NT2/D1 (cell line): ENCODE results near the gene ZNF366.
A peak's percentile ranks its signal among the peaks of the same experiment; 100 is the strongest.

Experiments
- DNase-seq: peaks from one replicate; pipeline ENCODE4 v3.0.0-alpha.2; 2011; ENCODE audit warnings: low read depth, low spot score
- H3K27me3 ChIP-seq: 2 replicates; pipeline ENCODE4 v1.6.0; 2011; ENCODE audit warnings: mild to moderate bottlenecking; ENCODE audit not compliant: insufficient read length, insufficient read depth
- H3K36me3 ChIP-seq: 2 replicates; pipeline ENCODE4 v1.6.1; 2011; ENCODE audit warnings: mild to moderate bottlenecking, low read length, mixed read lengths; ENCODE audit not compliant: insufficient read depth, insufficient read length
- H3K4me1 ChIP-seq: 2 replicates; pipeline ENCODE4 v1.5.1; 2011; ENCODE audit not compliant: insufficient read depth, insufficient read length
- H3K4me3 ChIP-seq: 2 replicates; pipeline ENCODE4 v1.5.1; 2011; ENCODE audit warnings: low read depth; ENCODE audit not compliant: insufficient read length
- H3K9ac ChIP-seq: 2 replicates; pipeline ENCODE4 v1.6.0; 2011; ENCODE audit warnings: low read depth; ENCODE audit not compliant: insufficient read length
- H3K9me3 ChIP-seq: 2 replicates; pipeline ENCODE4 v1.5.1; 2011; ENCODE audit warnings: mild to moderate bottlenecking, low read length; ENCODE audit not compliant: insufficient read depth
- SUZ12 ChIP-seq: IDR thresholded peaks from 2 replicates; pipeline ENCODE4 v1.6.1; 2011; ENCODE audit not compliant: insufficient read length, insufficient read depth; ENCODE audit errors: extremely low read depth
- YY1 ChIP-seq: IDR thresholded peaks from 2 replicates; pipeline ENCODE4 v1.6.1; 2011; ENCODE audit not compliant: insufficient read length, insufficient read depth
- ZNF274 ChIP-seq: IDR thresholded peaks from 2 replicates; pipeline ENCODE4 v1.6.1; 2011; ENCODE audit warnings: mild to moderate bottlenecking, low read depth, low read length

ZNF366 gene, protein sequence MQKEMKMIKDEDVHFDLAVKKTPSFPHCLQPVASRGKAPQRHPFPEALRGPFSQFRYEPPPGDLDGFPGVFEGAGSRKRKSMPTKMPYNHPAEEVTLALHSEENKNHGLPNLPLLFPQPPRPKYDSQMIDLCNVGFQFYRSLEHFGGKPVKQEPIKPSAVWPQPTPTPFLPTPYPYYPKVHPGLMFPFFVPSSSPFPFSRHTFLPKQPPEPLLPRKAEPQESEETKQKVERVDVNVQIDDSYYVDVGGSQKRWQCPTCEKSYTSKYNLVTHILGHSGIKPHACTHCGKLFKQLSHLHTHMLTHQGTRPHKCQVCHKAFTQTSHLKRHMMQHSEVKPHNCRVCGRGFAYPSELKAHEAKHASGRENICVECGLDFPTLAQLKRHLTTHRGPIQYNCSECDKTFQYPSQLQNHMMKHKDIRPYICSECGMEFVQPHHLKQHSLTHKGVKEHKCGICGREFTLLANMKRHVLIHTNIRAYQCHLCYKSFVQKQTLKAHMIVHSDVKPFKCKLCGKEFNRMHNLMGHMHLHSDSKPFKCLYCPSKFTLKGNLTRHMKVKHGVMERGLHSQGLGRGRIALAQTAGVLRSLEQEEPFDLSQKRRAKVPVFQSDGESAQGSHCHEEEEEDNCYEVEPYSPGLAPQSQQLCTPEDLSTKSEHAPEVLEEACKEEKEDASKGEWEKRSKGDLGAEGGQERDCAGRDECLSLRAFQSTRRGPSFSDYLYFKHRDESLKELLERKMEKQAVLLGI

DNA sequence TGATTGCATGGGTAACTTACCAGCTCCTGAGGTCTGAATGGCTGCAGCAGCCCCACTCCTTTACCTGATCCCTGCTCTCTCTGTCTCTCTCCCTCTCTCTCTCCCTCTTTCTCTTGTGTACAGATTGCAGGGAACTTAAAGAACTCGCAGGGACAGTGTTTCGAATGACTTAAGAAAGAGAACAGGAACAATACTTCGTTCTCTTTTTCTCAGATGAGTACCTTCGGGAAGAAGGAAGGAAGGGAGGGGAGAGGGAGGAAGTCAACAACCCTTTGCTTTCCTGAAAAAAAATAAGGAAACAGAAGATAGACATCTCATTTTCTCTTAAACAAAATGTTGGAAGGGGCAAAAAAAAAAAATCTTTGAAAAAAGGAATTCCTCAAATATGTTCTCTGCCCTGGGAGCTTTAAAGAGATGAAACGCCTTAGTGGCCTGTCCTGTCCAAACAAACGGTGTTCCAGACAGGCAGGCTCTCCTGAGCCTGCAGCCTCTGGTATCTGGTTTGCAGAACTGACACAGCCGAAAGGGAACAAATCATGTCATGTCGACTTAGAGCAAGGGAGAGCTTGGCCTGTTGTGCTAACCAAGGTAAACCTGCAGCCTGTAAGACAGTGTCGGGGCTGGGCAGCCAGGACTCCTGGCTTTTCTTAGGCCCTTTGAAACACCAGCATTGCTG lies at the start of gene ZNF366:
ZNF366 (minus strand) TSS at position 180 of the 676 bp plus-strand sequence. CDS start 45,914 bp downstream, outside the sequence.
- H3K4me1 ChIP-seq, result peaks cover 3% of the 10 kb centered on the region

DNA sequence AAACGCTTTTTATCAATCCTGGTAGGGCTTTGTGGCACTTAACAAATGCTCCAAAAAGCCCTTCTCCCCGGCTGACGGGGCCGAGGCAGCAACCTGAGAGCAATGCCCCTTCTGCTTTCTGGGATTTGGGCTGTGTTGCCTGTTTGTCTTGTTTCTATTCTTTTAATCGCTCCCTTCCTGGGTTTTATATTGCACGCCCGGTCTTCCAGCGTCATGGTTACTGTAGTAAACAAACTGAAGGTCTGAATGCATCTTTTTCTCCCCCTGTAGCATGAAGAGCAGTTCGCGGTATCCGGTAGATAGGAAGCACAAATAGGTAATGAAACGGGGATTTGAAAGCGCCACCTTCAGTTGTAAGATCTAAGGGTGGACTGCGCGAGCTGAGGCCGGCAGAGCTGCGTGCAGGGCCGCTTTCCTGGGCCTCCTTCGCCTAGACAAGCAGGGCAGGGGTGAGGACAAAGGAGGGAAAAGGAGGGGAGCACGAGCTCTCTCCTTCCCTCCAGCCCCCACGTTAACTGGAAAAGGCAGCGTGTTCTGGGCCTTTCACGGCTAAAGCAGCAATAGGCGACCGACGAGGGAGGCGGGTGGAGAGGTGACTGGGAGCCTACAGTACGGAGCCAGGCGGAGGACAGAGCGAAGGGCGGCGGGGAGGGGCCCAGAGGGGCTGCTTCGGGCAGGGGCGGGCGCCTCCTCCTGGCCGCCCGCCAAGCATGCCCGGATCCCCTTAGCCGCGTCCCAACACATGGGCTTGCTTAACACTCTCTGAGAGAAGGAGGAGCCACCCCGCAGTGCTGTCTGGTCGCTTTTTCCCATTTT lies 49.3 kb upstream of the ZNF366 start:
- TF ChIP-seq YY1 (no peak), ZNF274 (no peak), SUZ12 (no peak)
- Histone ChIP-seq H3K36me3 (no peaks in the 10 kb centered on the region), H3K4me3 (peak overlapping the region; percentile 49), H3K9me3 (no peaks in the 10 kb centered on the region), H3K4me1 (no peaks in the 10 kb centered on the region), H3K9ac (peak overlapping the region; percentile 72), H3K27me3 (no peaks in the 10 kb centered on the region)
- DNase-seq, result peak; percentile 59

More for the DNA sequence above, at the start of gene ZNF366:
- TF ChIP-seq ZNF274 (no peak), YY1 (no peak), SUZ12 (no peak)
- H3K27me3 ChIP-seq, result no peaks in the 10 kb centered on the region
- no peak within 1 kb of the TSS for H3K9ac ChIP-seq
- no peaks in the 10 kb centered on the region; the same call in 1 of the 2 replicates for H3K9me3 ChIP-seq
- no peak within 1 kb of the TSS for H3K4me3 ChIP-seq
- no peaks in the 10 kb centered on the region for H3K36me3 ChIP-seq
- DNase-seq, result no peak

GRCh38 chr5:72555871-72556270 lies 48.7 kb upstream of the ZNF366 start:
- peak overlapping the region; percentile 72 for H3K9ac ChIP-seq

GRCh38 chr5:72554897-72555296 lies 47.7 kb upstream of the ZNF366 start:
- H3K9me3 ChIP-seq, result no peaks in the 10 kb centered on the region
- TF ChIP-seq YY1 (no peak), ZNF274 (no peak), SUZ12 (no peak)

More at GRCh38 chr5:72555871-72556270, 48.7 kb upstream of the ZNF366 start:
- Histone ChIP-seq H3K27me3 (no peaks in the 10 kb centered on the region), H3K4me3 (peak overlapping the region; percentile 49), H3K9me3 (no peaks in the 10 kb centered on the region), H3K36me3 (no peaks in the 10 kb centered on the region), H3K4me1 (no peaks in the 10 kb centered on the region)
- no peak for DNase-seq
- TF ChIP-seq ZNF274 (no peak), SUZ12 (no peak), YY1 (no peak)

GRCh38 chr5:72552041-72552557 lies 44.9 kb upstream of the ZNF366 start:
- H3K4me1 ChIP-seq, result no peaks in the 10 kb centered on the region
- TF ChIP-seq YY1 (no peak), ZNF274 (no peak), SUZ12 (no peak)
- H3K36me3 ChIP-seq, result no peaks in the 10 kb centered on the region
- no peaks in the 10 kb centered on the region for H3K27me3 ChIP-seq
- no peak for DNase-seq
- H3K4me3 ChIP-seq, result no peak overlapping the region
- no peaks in the 10 kb centered on the region for H3K9me3 ChIP-seq
- no peak overlapping the region for H3K9ac ChIP-seq

More at GRCh38 chr5:72554897-72555296, 47.7 kb upstream of the ZNF366 start:
- Histone ChIP-seq H3K36me3 (no peaks in the 10 kb centered on the region), H3K9ac (no peak overlapping the region), H3K4me1 (no peaks in the 10 kb centered on the region), H3K4me3 (no peak overlapping the region), H3K27me3 (no peaks in the 10 kb centered on the region)
- DNase-seq, result no peak

GRCh38 chr5:72550595-72550994 lies 43.4 kb upstream of the ZNF366 start:
- no peaks in the 10 kb centered on the region for H3K9me3 ChIP-seq
- DNase-seq, result no peak
- H3K36me3 ChIP-seq, result no peaks in the 10 kb centered on the region
- no peak overlapping the region for H3K9ac ChIP-seq
- no peaks in the 10 kb centered on the region for H3K27me3 ChIP-seq
- H3K4me1 ChIP-seq, result no peaks in the 10 kb centered on the region
- no peak overlapping the region for H3K4me3 ChIP-seq
- no peak for TF ChIP-seq ZNF274
